B cell (primary cell): ENCODE data around the gene ALS2CL. TPM values are rescaled to one million over a fixed set of nuclear protein-coding genes. Genes with fewer than 3 reads are reported as not detected.

Source experiments
- ATAC-seq: fragments of 200-7000 bp; cut with Tn5 transposase; one replicate; pipeline ENCODE4 v1.10.0; 2021; ENCODE audit warnings: low read depth, mild to moderate bottlenecking, moderate number of reproducible peaks, moderate library complexity
- CTCF ChIA-PET: fragments of 350-600 bp; sonication (Branson Sonifier 250); formaldehyde crosslinking; loops from one replicate; lab custom pipeline; 2021; ENCODE audit warnings: antibody characterized with exemption, inconsistent platforms; lab: Charles Lee
- POLR2A ChIA-PET: fragments of 350-600 bp; sonication (Branson Sonifier 250); formaldehyde crosslinking; loops from one replicate; lab custom pipeline; 2021; ENCODE audit warnings: antibody characterized with exemption; lab: Charles Lee
- DNase-seq: peaks from one replicate; pipeline ENCODE4 v3.0.0; 2013
- H2AFZ ChIP-seq: 2 replicates; pipeline ENCODE4 v1.6.1; 2012; ENCODE audit warnings: mild to moderate bottlenecking, low read depth, low read length; ENCODE audit not compliant: insufficient read depth, poor library complexity, severe bottlenecking
- H3K27ac ChIP-seq, 2 donors: 1 replicate in 1 of 2; 2 replicates in 1 of 2; pipeline ENCODE4 v1.5.1; 2012 to 2013; ENCODE audit warnings: low read length in 2 of 2, mild to moderate bottlenecking in 2 of 2, moderate library complexity in 1 of 2
- H3K27me3 ChIP-seq, 4 experiments: fragments of 200-600 bp in 1 of 4; sonication (generic) in 1 of 4; replicated peaks in 1 of 4; 1 replicate in 2 of 4; 2 replicates in 2 of 4; pipeline versions ENCODE4 v1.6.1 to v1.7.0; 2013 to 2016; ENCODE audit warnings: low read length in 3 of 4, mild to moderate bottlenecking in 2 of 4, mixed read lengths in 1 of 4, moderate library complexity in 1 of 4; ENCODE audit not compliant: insufficient read depth in 4 of 4, control insufficient read depth in 3 of 4; ENCODE audit errors: control extremely low read depth in 1 of 4
- H3K36me3 ChIP-seq, 2 experiments: replicated peaks in 1 of 2; 1 replicate in 1 of 2; 2 replicates in 1 of 2; pipeline versions ENCODE4 v1.6.1 to v1.7.1; 2013; ENCODE audit warnings: low read length in 1 of 2; ENCODE audit not compliant: insufficient read depth in 2 of 2, control insufficient read depth in 1 of 2; ENCODE audit errors: control extremely low read depth in 1 of 2, extremely low read depth in 1 of 2
- H3K4me1 ChIP-seq, 2 donors: fragments of 200-600 bp in 1 of 2; sonication (generic) in 1 of 2; 1 replicate in 1 of 2; 2 replicates in 1 of 2; pipeline versions ENCODE4 v1.5.1 to v1.6.1; 2013 to 2017; ENCODE audit warnings: low read length in 2 of 2; ENCODE audit not compliant: control insufficient read depth in 2 of 2, insufficient read depth in 2 of 2
- H3K4me2 ChIP-seq: replicated peaks from 2 replicates; pipeline ENCODE3; 2012; ENCODE audit warnings: mild to moderate bottlenecking, low read depth, low read length; ENCODE audit not compliant: poor library complexity, severe bottlenecking
- H3K4me3 ChIP-seq, 5 experiments: fragments of 200-600 bp in 1 of 5; sonication (generic) in 1 of 5; 1 replicate in 3 of 5; 2 replicates in 2 of 5; pipeline versions ENCODE4 v1.5.1 to v1.7.0; 2011 to 2016; ENCODE audit warnings: low read length in 4 of 5, mild to moderate bottlenecking in 4 of 5, low read depth in 2 of 5, control low read depth in 1 of 5, moderate library complexity in 1 of 5; ENCODE audit not compliant: insufficient read depth in 1 of 5; ENCODE audit errors: control extremely low read depth in 1 of 5, extremely low read depth in 1 of 5
- H3K79me2 ChIP-seq: fragments of 200-600 bp; sonication (generic); one replicate; pipeline ENCODE4 v1.6.0; 2016; ENCODE audit warnings: low read length; ENCODE audit not compliant: control insufficient read depth, insufficient read depth
- H3K9ac ChIP-seq: fragments of 200-600 bp; sonication (generic); 2 replicates; pipeline ENCODE4 v1.6.1; 2017; ENCODE audit warnings: mild to moderate bottlenecking, low read length, moderate library complexity
- H3K9me3 ChIP-seq, 3 donors: one replicate each; pipeline versions ENCODE4 v1.6.1 to v1.7.1; 2013; ENCODE audit warnings: low read length in 2 of 3; ENCODE audit not compliant: control insufficient read depth in 2 of 3, insufficient read depth in 1 of 3; ENCODE audit errors: control extremely low read depth in 1 of 3
- H4K20me1 ChIP-seq: 2 replicates; pipeline ENCODE4 v1.6.0; 2012; ENCODE audit warnings: mild to moderate bottlenecking, low read length; ENCODE audit not compliant: insufficient read depth, control insufficient read depth, poor library complexity, severe bottlenecking
- H3K27ac Mint-ChIP-seq: one replicate; pipeline ENCODE4 v1.8.0; 2021; ENCODE audit warnings: mixed read lengths
- H3K27me3 Mint-ChIP-seq: one replicate; pipeline ENCODE4 v1.8.0; 2021; ENCODE audit warnings: mixed read lengths
- H3K4me1 Mint-ChIP-seq: one replicate; pipeline ENCODE4 v1.8.0; 2021; ENCODE audit warnings: mixed read lengths
- H3K4me3 Mint-ChIP-seq: one replicate; pipeline ENCODE4 v1.8.0; 2021; ENCODE audit warnings: mixed read lengths
- H3K9me3 Mint-ChIP-seq: one replicate; pipeline ENCODE4 v1.8.0; 2022; ENCODE audit warnings: mixed read lengths; ENCODE audit not compliant: insufficient read depth
- CTCF ChIP-seq: fragments of 200-600 bp; IDR thresholded peaks from one replicate; pipeline ENCODE4 v1.8.0; 2022; ENCODE audit warnings: antibody characterized with exemption, mild to moderate bottlenecking
- EZH2 ChIP-seq: IDR thresholded peaks from 2 replicates; pipeline ENCODE4 v1.6.1; 2012; ENCODE audit warnings: borderline replicate concordance, low read depth, mild to moderate bottlenecking, moderate library complexity, low read length; ENCODE audit not compliant: insufficient read depth, poor library complexity, severe bottlenecking
- WGBS: methylation state at CpG from one replicate; pipeline ENCODE4 v1.1.5; 2013; ENCODE audit warnings: missing lambda C conversion rate; ENCODE audit not compliant: insufficient coverage; 5-methylcytosine and 5-hydroxymethylcytosine counted together
- intact Hi-C: fragments of 100-400 bp; cut with micrococcal nuclease; formaldehyde crosslinking; loops from one replicate; pipeline ENCODE4 v1.10.0; 2022
- polyA plus RNA-seq: library from polyadenylated mRNA; depleted of rRNA; stranded (reverse); fragments of >200 nt; gene quantifications from 2 replicates; pipeline ENCODE4 v1.2.3, GENCODE V29; 2012
- total RNA-seq, 2 donors: library from RNA; stranded (reverse); fragments of 120-200 nt in 1 of 2; gene quantifications; 1 replicate in 1 of 2; 2 replicates in 1 of 2; pipeline versions ENCODE4 v1.2.3 to v1.2.4, GENCODE V29; 2013 to 2022

The ALS2CL gene
- total and polyA plus RNA-seq, 2 donors (not counting 1 experiment from before 2014, with no cell fraction given): 0.22 to 0.30 TPM

- H3K9ac ChIP-seq: no peak overlapping the region
- Mint-ChIP-seq H3K9me3 (no peaks in the 10 kb centered on the region), H3K4me1 (peaks cover 9% of the 10 kb centered on the region), H3K4me3 (no peak overlapping the region), H3K27me3 (peaks cover 14% of the 10 kb centered on the region), H3K27ac (no peak overlapping the region)
- no peaks in the 10 kb centered on the region for H3K36me3 ChIP-seq
- ATAC-seq: no peak
- no peaks in the 10 kb centered on the region for H3K9me3 ChIP-seq
- peaks cover 0 to 4% of the 10 kb centered on the region in 2 donors for H3K4me1 ChIP-seq
- H3K27me3 ChIP-seq: peaks cover 0 to 4% (median 0%) of the 10 kb centered on the region in 4 experiments
- intact Hi-C loops: no loop called here
- CTCF ChIA-PET: interaction anchor here (1.3 to 1.8 kb wide), 2 partner anchors 176 to 245 kb away, joined by 3 read pairs; no protein-coding TSS in a partner anchor
- POLR2A ChIA-PET: no interaction called here
- no peak for TF ChIP-seq CTCF
- no peak for TF ChIP-seq EZH2
- no peak overlapping the region for H3K4me2 ChIP-seq
- no peak overlapping the region for H2AFZ ChIP-seq
- DNase-seq: no peak
- H3K4me3 ChIP-seq: no peak overlapping the region
- WGBS: 98% methylated on average over 6 of the region's 6 CpGs
- no peak overlapping the region for H3K27ac ChIP-seq
- H4K20me1 ChIP-seq: no peaks in the 10 kb centered on the region
- H3K79me2 ChIP-seq: no peaks in the 10 kb centered on the region
Observed at GRCh38 chr3:46664188-46664970, 29.1 kb downstream of the ALS2CL start.

GRCh38 chr3:46663591-46664135, 29.8 kb downstream of the ALS2CL start:
- Mint-ChIP-seq H3K4me3 (no peak overlapping the region), H3K9me3 (no peaks in the 10 kb centered on the region), H3K27ac (no peak overlapping the region), H3K27me3 (peaks cover 16% of the 10 kb centered on the region), H3K4me1 (peaks cover 9% of the 10 kb centered on the region)
- no peak overlapping the region for H3K27ac ChIP-seq
- ATAC-seq: no peak
- no peaks in the 10 kb centered on the region for H4K20me1 ChIP-seq
- H2AFZ ChIP-seq: no peak overlapping the region
- ChIA-PET CTCF (interaction anchor here (1.3 to 1.8 kb wide), 2 partner anchors 175 to 246 kb away, joined by 3 read pairs; no protein-coding TSS in a partner anchor), POLR2A (no interaction called here)
- TF ChIP-seq CTCF: no peak
- TF ChIP-seq EZH2: no peak
- H3K36me3 ChIP-seq: no peaks in the 10 kb centered on the region
- 65% methylated on average over 7 of the region's 8 CpGs for WGBS
- H3K4me2 ChIP-seq: no peak overlapping the region
- intact Hi-C loops: no loop called here
- no peak overlapping the region for H3K4me3 ChIP-seq
- no peak for DNase-seq
- no peak overlapping the region for H3K9ac ChIP-seq
- no peaks in the 10 kb centered on the region for H3K79me2 ChIP-seq
- H3K9me3 ChIP-seq: no peaks in the 10 kb centered on the region
- peaks cover 0 to 4% (median 0%) of the 10 kb centered on the region in 4 experiments for H3K27me3 ChIP-seq
- H3K4me1 ChIP-seq: peaks cover 0 to 4% of the 10 kb centered on the region in 2 donors
